ENCODE measurements around the gene PLCG2.
"Not testable (repeated sequence)": the region's sequence is repeated elsewhere in the genome, so short reads cannot be mapped to it uniquely, and the experiment has no call there.

The PLCG2 gene

GRCh38 chr16:81801724-81802123 is 22.6 kb downstream of the PLCG2 start:
- not testable (repeated sequence) for H4K8ac ChIP-seq (ENCODE audit: low read depth, low read length); H2BK12ac ChIP-seq (ENCODE audit: low read length); H4K91ac ChIP-seq (ENCODE audit: low read depth, low read length, poor library complexity); H3K9me3 ChIP-seq (replicated peaks in 1 of 2; ENCODE audit: control insufficient read depth in 2 of 2, insufficient read depth in 1 of 2, low read depth in 1 of 2, low read length in 2 of 2); H3K4me1 ChIP-seq (ENCODE audit: control insufficient read depth in 2 of 2, insufficient read depth in 1 of 2, low read depth in 1 of 2, low read length in 2 of 2); H3K23ac ChIP-seq (ENCODE audit: low read depth, low read length, poor library complexity); H3K4ac ChIP-seq (ENCODE audit: low read length); H3K4me3 ChIP-seq (ENCODE audit: low read length in 2 of 2); H3K27me3 ChIP-seq (ENCODE audit: control insufficient read depth in 3 of 3, insufficient read depth in 3 of 3, low read depth in 1 of 3, low read length in 3 of 3); H3K18ac ChIP-seq (ENCODE audit: low read length); H2AK5ac ChIP-seq (ENCODE audit: low read depth, low read length); H3K79me1 ChIP-seq (ENCODE audit: low read depth, low read length); H2BK15ac ChIP-seq (ENCODE audit: low read length); DNase-seq (ENCODE audit: low spot score); H2BK5ac ChIP-seq (ENCODE audit: low read length); H3K36me3 ChIP-seq (replicated peaks in 1 of 2; ENCODE audit: control insufficient read depth in 2 of 2, insufficient read depth in 2 of 2, low read length in 2 of 2); H3K4me2 ChIP-seq (ENCODE audit: insufficient read depth, low read length, poor library complexity, severe bottlenecking); H2AFZ ChIP-seq (ENCODE audit: low read length); H3K27ac ChIP-seq (replicated peaks; ENCODE audit: low read length); H2BK120ac ChIP-seq (ENCODE audit: low read depth, low read length); H3K14ac ChIP-seq (ENCODE audit: low read length); H3K9ac ChIP-seq (ENCODE audit: low read depth, low read length, poor library complexity)
- WGBS, 2 donors (ENCODE audit: extremely low coverage in 2 of 2, insufficient read length in 2 of 2, insufficient replicate concordance in 1 of 2), result no CpG with 5 or more reads among the region's 5 CpGs

GRCh38 chr16:81803332-81803731 is 24.2 kb downstream of the PLCG2 start:
- H3K4me2 ChIP-seq (ENCODE audit: insufficient read depth, low read length, poor library complexity, severe bottlenecking), result no peak overlapping the region
- no peak overlapping the region for H3K9ac ChIP-seq (ENCODE audit: low read depth, low read length, poor library complexity)
- H3K27ac ChIP-seq (replicated peaks; ENCODE audit: low read length), result no peak overlapping the region
- no peak overlapping the region for H3K14ac ChIP-seq (ENCODE audit: low read length)
- no peak overlapping the region for H2BK15ac ChIP-seq (ENCODE audit: low read length)
- H4K8ac ChIP-seq (ENCODE audit: low read depth, low read length), result no peak overlapping the region
- no peak overlapping the region for H3K4me3 ChIP-seq (ENCODE audit: low read length in 2 of 2)
- H4K91ac ChIP-seq (ENCODE audit: low read depth, low read length, poor library complexity), result no peak overlapping the region
- no peaks in the 10 kb centered on the region for H3K27me3 ChIP-seq (ENCODE audit: control insufficient read depth in 3 of 3, insufficient read depth in 3 of 3, low read depth in 1 of 3, low read length in 3 of 3)
- H2BK120ac ChIP-seq (ENCODE audit: low read depth, low read length), result no peak overlapping the region
- no peak overlapping the region for H3K23ac ChIP-seq (ENCODE audit: low read depth, low read length, poor library complexity)
- no peak overlapping the region for H3K4ac ChIP-seq (ENCODE audit: low read length)
- no peak overlapping the region for H2AFZ ChIP-seq (ENCODE audit: low read length)
- no peak overlapping the region for H2BK12ac ChIP-seq (ENCODE audit: low read length)
- no peaks in the 10 kb centered on the region for H3K9me3 ChIP-seq (replicated peaks in 1 of 2; ENCODE audit: control insufficient read depth in 2 of 2, insufficient read depth in 1 of 2, low read depth in 1 of 2, low read length in 2 of 2)
- no peak for DNase-seq (ENCODE audit: low spot score)
- H3K79me1 ChIP-seq (ENCODE audit: low read depth, low read length), result no peaks in the 10 kb centered on the region
- H3K36me3 ChIP-seq (replicated peaks in 1 of 2; ENCODE audit: control insufficient read depth in 2 of 2, insufficient read depth in 2 of 2, low read length in 2 of 2), result no peaks in the 10 kb centered on the region
- no peak overlapping the region for H2BK5ac ChIP-seq (ENCODE audit: low read length)
- no CpG with 5 or more reads among the region's 3 CpGs for whole genome bisulfite sequencing, 2 donors (ENCODE audit: extremely low coverage in 2 of 2, insufficient read length in 2 of 2, insufficient replicate concordance in 1 of 2)
- no peaks in the 10 kb centered on the region for H3K4me1 ChIP-seq (ENCODE audit: control insufficient read depth in 2 of 2, insufficient read depth in 1 of 2, low read depth in 1 of 2, low read length in 2 of 2)
- H2AK5ac ChIP-seq (ENCODE audit: low read depth, low read length), result no peak overlapping the region
- H3K18ac ChIP-seq (ENCODE audit: low read length), result no peak overlapping the region

- Histone ChIP-seq H3K14ac (ENCODE audit: low read length) (no peak overlapping the region), H3K36me3 (replicated peaks in 1 of 2; ENCODE audit: control insufficient read depth in 2 of 2, insufficient read depth in 2 of 2, low read length in 2 of 2) (no peaks in the 10 kb centered on the region), H3K4me2 (ENCODE audit: insufficient read depth, low read length, poor library complexity, severe bottlenecking) (no peak overlapping the region), H4K8ac (ENCODE audit: low read depth, low read length) (no peak overlapping the region), H3K4ac (ENCODE audit: low read length) (no peak overlapping the region), H3K9me3 (replicated peaks in 1 of 2; ENCODE audit: control insufficient read depth in 2 of 2, insufficient read depth in 1 of 2, low read depth in 1 of 2, low read length in 2 of 2) (no peaks in the 10 kb centered on the region), H3K4me1 (ENCODE audit: control insufficient read depth in 2 of 2, insufficient read depth in 1 of 2, low read depth in 1 of 2, low read length in 2 of 2) (no peaks in the 10 kb centered on the region), H3K18ac (ENCODE audit: low read length) (no peak overlapping the region), H3K27me3 (ENCODE audit: control insufficient read depth in 3 of 3, insufficient read depth in 3 of 3, low read depth in 1 of 3, low read length in 3 of 3) (no peaks in the 10 kb centered on the region), H2AK5ac (ENCODE audit: low read depth, low read length) (no peak overlapping the region), H2BK5ac (ENCODE audit: low read length) (no peak overlapping the region), H2BK15ac (ENCODE audit: low read length) (no peak overlapping the region), H3K79me1 (ENCODE audit: low read depth, low read length) (no peaks in the 10 kb centered on the region), H2AFZ (ENCODE audit: low read length) (no peak overlapping the region), H3K23ac (ENCODE audit: low read depth, low read length, poor library complexity) (no peak overlapping the region), H2BK12ac (ENCODE audit: low read length) (no peak overlapping the region), H3K4me3 (ENCODE audit: low read length in 2 of 2) (no peak overlapping the region), H2BK120ac (ENCODE audit: low read depth, low read length) (no peak overlapping the region), H3K9ac (ENCODE audit: low read depth, low read length, poor library complexity) (no peak overlapping the region), H3K27ac (replicated peaks; ENCODE audit: low read length) (no peak overlapping the region), H4K91ac (ENCODE audit: low read depth, low read length, poor library complexity) (no peak overlapping the region)
- no peak for DNase-seq (ENCODE audit: low spot score)
- no CpG with 5 or more reads among the region's 2 CpGs for WGBS, 2 donors (ENCODE audit: extremely low coverage in 2 of 2, insufficient read length in 2 of 2, insufficient replicate concordance in 1 of 2)
These were observed 25.1 kb downstream of the PLCG2 start for GRCh38 chr16:81804134-81804610.

GRCh38 chr16:81806696-81807095 is 27.6 kb downstream of the PLCG2 start:
- H3K27ac ChIP-seq (replicated peaks; ENCODE audit: low read length), result no peak overlapping the region
- no CpG with 5 or more reads among the region's 6 CpGs for WGBS, 2 donors (ENCODE audit: extremely low coverage in 2 of 2, insufficient read length in 2 of 2, insufficient replicate concordance in 1 of 2)

More at GRCh38 chr16:81806696-81807095, 27.6 kb downstream of the PLCG2 start:
- Histone ChIP-seq H3K14ac (ENCODE audit: low read length) (no peak overlapping the region), H2BK15ac (ENCODE audit: low read length) (no peak overlapping the region), H3K4me1 (ENCODE audit: control insufficient read depth in 2 of 2, insufficient read depth in 1 of 2, low read depth in 1 of 2, low read length in 2 of 2) (no peaks in the 10 kb centered on the region), H3K9ac (ENCODE audit: low read depth, low read length, poor library complexity) (no peak overlapping the region), H3K4me3 (ENCODE audit: low read length in 2 of 2) (no peak overlapping the region), H3K27me3 (ENCODE audit: control insufficient read depth in 3 of 3, insufficient read depth in 3 of 3, low read depth in 1 of 3, low read length in 3 of 3) (no peaks in the 10 kb centered on the region), H3K36me3 (replicated peaks in 1 of 2; ENCODE audit: control insufficient read depth in 2 of 2, insufficient read depth in 2 of 2, low read length in 2 of 2) (no peaks in the 10 kb centered on the region), H2AK5ac (ENCODE audit: low read depth, low read length) (no peak overlapping the region), H2AFZ (ENCODE audit: low read length) (no peak overlapping the region), H3K18ac (ENCODE audit: low read length) (no peak overlapping the region), H2BK12ac (ENCODE audit: low read length) (no peak overlapping the region), H3K4me2 (ENCODE audit: insufficient read depth, low read length, poor library complexity, severe bottlenecking) (no peak overlapping the region), H3K23ac (ENCODE audit: low read depth, low read length, poor library complexity) (no peak overlapping the region), H3K4ac (ENCODE audit: low read length) (no peak overlapping the region), H3K79me1 (ENCODE audit: low read depth, low read length) (no peaks in the 10 kb centered on the region), H4K8ac (ENCODE audit: low read depth, low read length) (no peak overlapping the region), H4K91ac (ENCODE audit: low read depth, low read length, poor library complexity) (no peak overlapping the region), H3K9me3 (replicated peaks in 1 of 2; ENCODE audit: control insufficient read depth in 2 of 2, insufficient read depth in 1 of 2, low read depth in 1 of 2, low read length in 2 of 2) (no peaks in the 10 kb centered on the region), H2BK120ac (ENCODE audit: low read depth, low read length) (no peak overlapping the region), H2BK5ac (ENCODE audit: low read length) (no peak overlapping the region)
- DNase-seq (ENCODE audit: low spot score), result no peak

Data from neuronal stem cell (in vitro differentiated cells).